Endothelial cell of umbilical vein (primary cell): ENCODE data around the gene KCTD19. TPM values are rescaled to one million over a fixed set of nuclear protein-coding genes. Genes with fewer than 3 reads are reported as not detected.

Experiments used
- BruUV-seq: library from RNA; stranded (reverse); fragments of 400-500 nt; replicated peaks from 2 replicates; lab custom pipeline; 2021; lab: Mats Ljungman, UMichigan
- CTCF ChIA-PET: fragments of 300-600, 350-600 bp; sonication (Branson Sonifier 250); formaldehyde crosslinking; loops from one replicate; lab custom pipeline; 2021; ENCODE audit warnings: antibody characterized with exemption, inconsistent platforms; lab: Charles Lee
- POLR2A ChIA-PET: fragments of 300-600, 350-600 bp; sonication (Branson Sonifier 250); formaldehyde crosslinking; loops from one replicate; lab custom pipeline; 2021; ENCODE audit warnings: antibody characterized with exemption, inconsistent platforms; lab: Charles Lee
- DNase-seq: peaks from one replicate; pipeline ENCODE4 v3.0.0-alpha.2; 2011; ENCODE audit warnings: low read depth, low spot score
- FAIRE-seq: peaks from 2 replicates; lab custom pipeline; 2011; peaks lifted over from hg19 to GRCh38; lab: Jason Lieb, UNC
- H2AFZ ChIP-seq: 2 replicates; pipeline ENCODE4 v1.6.0; 2012; ENCODE audit warnings: low read depth, low read length, control low read depth, inconsistent platforms
- H3K27ac ChIP-seq: 2 replicates; pipeline ENCODE4 v1.5.1; 2011; ENCODE audit warnings: low read depth, mild to moderate bottlenecking, control low read depth, low read length, moderate library complexity; ENCODE audit not compliant: insufficient read depth
- H3K27me3 ChIP-seq, 2 experiments: 2 replicates each; pipeline versions ENCODE4 v1.6.0 to v1.6.1; 2011; ENCODE audit warnings: low read length in 2 of 2, mixed read lengths in 1 of 2; ENCODE audit not compliant: control insufficient read depth in 2 of 2, insufficient read depth in 2 of 2
- H3K36me3 ChIP-seq, 2 experiments: 2 replicates in 1 of 2; 3 replicates in 1 of 2; pipeline ENCODE4 v1.5.1; 2011; ENCODE audit warnings: low read length in 2 of 2, mild to moderate bottlenecking in 1 of 2, moderate library complexity in 1 of 2; ENCODE audit not compliant: control insufficient read depth in 2 of 2, insufficient read depth in 2 of 2; ENCODE audit errors: extremely low read depth in 1 of 2
- H3K4me1 ChIP-seq: 3 replicates; pipeline ENCODE4 v1.5.1; 2011; ENCODE audit warnings: mild to moderate bottlenecking, low read length; ENCODE audit not compliant: control insufficient read depth, insufficient read depth; ENCODE audit errors: extremely low read depth
- H3K4me2 ChIP-seq: 2 replicates; pipeline ENCODE4 v1.6.1; 2011; ENCODE audit warnings: low read length, control low read depth, mixed read lengths; ENCODE audit not compliant: insufficient read depth
- H3K4me3 ChIP-seq, 3 experiments: fragments of 200-600 bp in 1 of 3; sonication (generic), shearing (Covaris generic) in 1 of 3; replicated peaks in 1 of 3; 2 replicates each; pipeline ENCODE4 v1.5.1; 2011 to 2016; ENCODE audit warnings: control low read depth in 3 of 3, low read length in 3 of 3, mild to moderate bottlenecking in 2 of 3, inconsistent platforms in 1 of 3, low read depth in 1 of 3, moderate library complexity in 1 of 3; ENCODE audit not compliant: insufficient read depth in 1 of 3
- H3K79me2 ChIP-seq: 2 replicates; pipeline ENCODE4 v1.6.0; 2012; ENCODE audit warnings: low read length, inconsistent platforms; ENCODE audit not compliant: control insufficient read depth, insufficient read depth
- H3K9ac ChIP-seq: replicated peaks from 2 replicates; pipeline ENCODE3; 2011; ENCODE audit warnings: low read length, control low read depth; ENCODE audit not compliant: insufficient read depth; ENCODE audit errors: extremely low read depth
- H3K9me1 ChIP-seq: replicated peaks from 3 replicates; pipeline ENCODE4 v1.6.0; 2011; ENCODE audit warnings: mild to moderate bottlenecking, low read length; ENCODE audit not compliant: control insufficient read depth, insufficient read depth; ENCODE audit errors: extremely low read depth
- H3K9me3 ChIP-seq: replicated peaks from 2 replicates; pipeline ENCODE4 v1.5.1; 2012; ENCODE audit warnings: low read length, inconsistent platforms; ENCODE audit not compliant: control insufficient read depth, insufficient read depth
- H4K20me1 ChIP-seq: replicated peaks from 2 replicates; pipeline ENCODE3; 2011; ENCODE audit warnings: mild to moderate bottlenecking, low read length; ENCODE audit not compliant: control insufficient read depth, insufficient read depth; ENCODE audit errors: extremely low read depth
- EZH2 ChIP-seq: IDR thresholded peaks from 2 replicates; pipeline ENCODE4 v1.6.1; 2012; ENCODE audit warnings: borderline replicate concordance, low read depth, mild to moderate bottlenecking, moderate library complexity, low read length, inconsistent platforms; ENCODE audit not compliant: severe bottlenecking
- FOS ChIP-seq: IDR thresholded peaks from 2 replicates; pipeline ENCODE4 v1.6.1; 2011; ENCODE audit warnings: mild to moderate bottlenecking, low read length, moderate library complexity, borderline replicate concordance; ENCODE audit not compliant: insufficient read depth
- GATA2 ChIP-seq: IDR thresholded peaks from 2 replicates; pipeline ENCODE4 v1.7.0; 2011; ENCODE audit warnings: low read depth, mild to moderate bottlenecking, moderate library complexity, mixed read lengths, low read length; ENCODE audit not compliant: insufficient read length, insufficient read depth
- JUN ChIP-seq: IDR thresholded peaks from 2 replicates; pipeline ENCODE4 v1.6.1; 2011; ENCODE audit warnings: borderline replicate concordance, low read depth; ENCODE audit not compliant: insufficient read length, insufficient read depth
- MYC ChIP-seq: IDR thresholded peaks from one replicate; pipeline ENCODE4 v1.6.1; 2011; ENCODE audit warnings: mild to moderate bottlenecking, low read depth, low read length
- POLR2A ChIP-seq: IDR thresholded peaks from 2 replicates; pipeline ENCODE4 v1.6.1; 2012; ENCODE audit warnings: low read depth, mild to moderate bottlenecking, control low read depth, low read length
- POLR2AphosphoS5 ChIP-seq: IDR thresholded peaks from 2 replicates; pipeline ENCODE4 v1.6.1; 2012; ENCODE audit warnings: low read depth, mild to moderate bottlenecking, control low read depth, low read length, moderate library complexity; ENCODE audit not compliant: insufficient read depth
- dilution Hi-C: fragments of 300-500 bp; cut with MboI; formaldehyde crosslinking; loops from one replicate; pipeline ENCODE4 v1.15.0; 2019; ENCODE audit warnings: low sequenced_read_pairs; ENCODE audit not compliant: extremely low pct_ligation_motif_present
- intact Hi-C: fragments of 100-400 bp; cut with micrococcal nuclease; formaldehyde crosslinking; loops from one replicate; pipeline ENCODE4 v1.10.0; 2022
- polyA plus RNA-seq, 4 experiments: library from polyadenylated mRNA; depleted of rRNA in 3 of 4; stranded (reverse) in 3 of 4; unstranded in 1 of 4; fragments of >200 nt; gene quantifications; 2 replicates each; pipeline versions ENCODE4 v1.2.1 to v1.2.3, GENCODE V29; 2011 to 2012; ENCODE audit warnings: missing spikeins in 1 of 4
- total RNA-seq: library from RNA; stranded (reverse); gene quantifications from 2 replicates; pipeline ENCODE4 v1.2.3, GENCODE V29; 2021
- TF ChIP-seq, protein P1 (sequence below), 2 donors: IDR thresholded peaks; 1 replicate in 1 of 2; 2 replicates in 1 of 2; pipeline ENCODE4 v1.5.1; 2011; ENCODE audit warnings: low read length in 2 of 2, mild to moderate bottlenecking in 2 of 2, moderate library complexity in 2 of 2, control low read depth in 1 of 2, inconsistent platforms in 1 of 2, low read depth in 1 of 2; ENCODE audit not compliant: insufficient read depth in 1 of 2; ENCODE audit errors: extremely low read depth in 1 of 2
- TF ChIP-seq, protein P2 (sequence below): IDR thresholded peaks from 2 replicates; pipeline ENCODE4 v1.6.1; 2011; ENCODE audit not compliant: insufficient read depth, insufficient read length

Gene KCTD19
- total and polyA plus RNA-seq, 2 donors (not counting 3 experiments of a cell fraction or from before 2014, with no cell fraction given) = 0.21 to 0.44 TPM

DNA sequence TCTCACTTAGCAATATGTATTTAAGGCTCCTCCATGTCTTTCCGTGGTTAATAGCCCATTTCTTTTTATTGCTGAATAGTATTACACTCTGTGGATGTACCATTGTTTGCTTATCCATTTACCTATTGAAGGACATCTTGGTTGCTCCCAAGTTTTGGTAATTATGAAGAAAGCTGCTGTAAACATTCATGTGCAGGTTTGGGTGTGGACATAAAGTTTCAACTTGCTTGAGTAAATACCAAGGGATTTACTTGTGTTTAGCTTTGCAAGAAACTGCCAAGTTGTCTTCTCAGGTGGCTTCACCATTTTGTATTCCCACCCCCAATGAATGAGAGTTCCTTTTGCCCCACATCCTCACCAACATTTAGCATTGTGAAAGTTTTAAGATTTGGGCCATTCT, 9.6 kb upstream of the KCTD19 start:
- no peak overlapping the region for H3K9ac ChIP-seq
- H4K20me1 ChIP-seq = no peaks in the 10 kb centered on the region
- no peaks in the 10 kb centered on the region for H3K79me2 ChIP-seq
- no peaks in the 10 kb centered on the region for H3K9me1 ChIP-seq
- no peak for DNase-seq
- H3K9me3 ChIP-seq = no peaks in the 10 kb centered on the region
- no peak for TF ChIP-seq POLR2AphosphoS5
- TF ChIP-seq GATA2 = no peak
- TF ChIP-seq, protein P1, sequence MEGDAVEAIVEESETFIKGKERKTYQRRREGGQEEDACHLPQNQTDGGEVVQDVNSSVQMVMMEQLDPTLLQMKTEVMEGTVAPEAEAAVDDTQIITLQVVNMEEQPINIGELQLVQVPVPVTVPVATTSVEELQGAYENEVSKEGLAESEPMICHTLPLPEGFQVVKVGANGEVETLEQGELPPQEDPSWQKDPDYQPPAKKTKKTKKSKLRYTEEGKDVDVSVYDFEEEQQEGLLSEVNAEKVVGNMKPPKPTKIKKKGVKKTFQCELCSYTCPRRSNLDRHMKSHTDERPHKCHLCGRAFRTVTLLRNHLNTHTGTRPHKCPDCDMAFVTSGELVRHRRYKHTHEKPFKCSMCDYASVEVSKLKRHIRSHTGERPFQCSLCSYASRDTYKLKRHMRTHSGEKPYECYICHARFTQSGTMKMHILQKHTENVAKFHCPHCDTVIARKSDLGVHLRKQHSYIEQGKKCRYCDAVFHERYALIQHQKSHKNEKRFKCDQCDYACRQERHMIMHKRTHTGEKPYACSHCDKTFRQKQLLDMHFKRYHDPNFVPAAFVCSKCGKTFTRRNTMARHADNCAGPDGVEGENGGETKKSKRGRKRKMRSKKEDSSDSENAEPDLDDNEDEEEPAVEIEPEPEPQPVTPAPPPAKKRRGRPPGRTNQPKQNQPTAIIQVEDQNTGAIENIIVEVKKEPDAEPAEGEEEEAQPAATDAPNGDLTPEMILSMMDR (IDR thresholded peaks at IDR 0.05; ENCODE audit: extremely low read depth in 1 of 2, insufficient read depth in 1 of 2, low read depth in 1 of 2, low read length in 2 of 2) = no peak
- TF ChIP-seq EZH2 = no peak
- TF ChIP-seq POLR2A = no peak
- TF ChIP-seq, protein P2, sequence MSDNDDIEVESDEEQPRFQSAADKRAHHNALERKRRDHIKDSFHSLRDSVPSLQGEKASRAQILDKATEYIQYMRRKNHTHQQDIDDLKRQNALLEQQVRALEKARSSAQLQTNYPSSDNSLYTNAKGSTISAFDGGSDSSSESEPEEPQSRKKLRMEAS = no peak
- TF ChIP-seq FOS = no peak
- no peak for TF ChIP-seq JUN
- TF ChIP-seq MYC = no peak
- intact Hi-C loops (no loop called here), dilution Hi-C loops (no loop called here)
- no peak overlapping the region for H2AFZ ChIP-seq
- no peak for FAIRE-seq
- no peaks in the 10 kb centered on the region for H3K27me3 ChIP-seq
- ChIA-PET CTCF (no interaction called here), POLR2A (no interaction called here)
- H3K4me2 ChIP-seq = no peak overlapping the region
- H3K4me3 ChIP-seq = no peak overlapping the region
- H3K4me1 ChIP-seq = no peaks in the 10 kb centered on the region
- H3K36me3 ChIP-seq = no peaks in the 10 kb centered on the region
- no peak overlapping the region for H3K27ac ChIP-seq
- BruUV-seq = no TSS peak
